Left ventricle myocardium superior (tissue), 1 donor: ENCODE data around the gene VPS45. TPM values are rescaled to one million over a fixed set of nuclear protein-coding genes. Genes with fewer than 3 reads are reported as not detected.
"Not testable (repeated sequence)": the region's sequence is repeated elsewhere in the genome, so short reads cannot be mapped to it uniquely, and the experiment has no call there.

Experiments
- ATAC-seq: fragments of 200-7000 bp; cut with Tn5 transposase; one replicate; pipeline ENCODE4 v1.9.1; 2020; ENCODE audit warnings: mild to moderate bottlenecking, moderate library complexity
- DNase-seq: peaks from one replicate; pipeline ENCODE4 v3.0.0-alpha.2; 2020
- intact Hi-C: fragments of 100-400 bp; cut with micrococcal nuclease; formaldehyde crosslinking; loops from one replicate; pipeline ENCODE4 v1.11.0; 2022
- total RNA-seq: library from RNA; stranded (reverse); fragmentation: NEBNext Ultra II Directional; extraction: Animal tissue kit (Norgen Biotek cat#: 25700); gene quantifications from one replicate; pipeline ENCODE4 v1.2.1, GENCODE V29; 2021
- donor health status: DM: no; HTN: yes; CAD: no; lungs with severe emphysema.

VPS45 gene
- total RNA-seq, 1 donor from 2014 or later = 50.6 TPM

- intact Hi-C loops = no loop called here
- ATAC-seq (no peak), DNase-seq (no peak)
These were observed 47.5 kb downstream of the VPS45 start for GRCh38 chr1:150115121-150115520.

- DNase-seq (no peak), ATAC-seq (no peak)
- intact Hi-C loops = no loop called here
These were observed 51.1 kb downstream of the VPS45 start for GRCh38 chr1:150118716-150119115.

GRCh38 chr1:150121236-150121862 is 53.8 kb downstream of the VPS45 start:
- no peak for ATAC-seq

GRCh38 chr1:150126811-150127210 is 59.2 kb downstream of the VPS45 start:
- DNase-seq = no peak
- ATAC-seq = no peak
- intact Hi-C loops = no loop called here

More at GRCh38 chr1:150121236-150121862, 53.8 kb downstream of the VPS45 start:
- intact Hi-C loops = no loop called here
- DNase-seq = no peak

GRCh38 chr1:150127464-150127863 is 59.9 kb downstream of the VPS45 start:
- DNase-seq (no peak), ATAC-seq (no peak)

GRCh38 chr1:150127868-150128267 is 60.3 kb downstream of the VPS45 start:
- DNase-seq (no peak), ATAC-seq (no peak)
- intact Hi-C loops = no loop called here

More at GRCh38 chr1:150127464-150127863, 59.9 kb downstream of the VPS45 start:
- intact Hi-C loops = no loop called here

GRCh38 chr1:150132372-150132771 is 64.8 kb downstream of the VPS45 start:
- intact Hi-C loops = no loop called here
- DNase-seq (no peak), ATAC-seq (no peak)

GRCh38 chr1:150134537-150134936 is 67.0 kb downstream of the VPS45 start:
- no peak for ATAC-seq
- intact Hi-C loops = no loop called here
- DNase-seq = no peak

GRCh38 chr1:150135400-150135799 is 67.8 kb downstream of the VPS45 start:
- ATAC-seq, DNase-seq, intact Hi-C loops: not testable (repeated sequence)

GRCh38 chr1:150138044-150138443 is 70.5 kb downstream of the VPS45 start:
- ATAC-seq (peak; percentile 21), DNase-seq (no peak)
- intact Hi-C loops = no loop called here

- ATAC-seq = peak; percentile 29
- DNase-seq = no peak
- intact Hi-C loops = no loop called here
These were observed 73.9 kb downstream of the VPS45 start for GRCh38 chr1:150141452-150141851.

- intact Hi-C loops = no loop called here
- ATAC-seq (no peak), DNase-seq (no peak)
These were observed 74.5 kb downstream of the VPS45 start for GRCh38 chr1:150142083-150142482.

GRCh38 chr1:150144606-150145005 is 77.0 kb downstream of the VPS45 start:
- no peak for ATAC-seq
- intact Hi-C loops = no loop called here
- no peak for DNase-seq

- DNase-seq, intact Hi-C loops, ATAC-seq: not testable (repeated sequence)
These were observed 78.4 kb downstream of the VPS45 start for GRCh38 chr1:150146016-150146415.

- ATAC-seq (no peak), DNase-seq (no peak)
- intact Hi-C loops = no loop called here
These were observed 79.4 kb downstream of the VPS45 start for GRCh38 chr1:150146849-150147542.

GRCh38 chr1:150148837-150149270 is 81.3 kb downstream of the VPS45 start:
- ATAC-seq = peak; percentile 11
- no peak for DNase-seq
- intact Hi-C loops = no loop called here

GRCh38 chr1:150149271-150150132 is 81.9 kb downstream of the VPS45 start, which contains the start of gene PLEKHO1:
PLEKHO1 (plus strand) TSS chr1:150149916; CDS start chr1:150150258, 342 bp downstream.
- peak; percentile 91 for DNase-seq
- peak; percentile 84 for ATAC-seq
- intact Hi-C loops = no loop called here

- intact Hi-C loops = no loop called here
- ATAC-seq = peak; percentile 2
- peak; percentile 60 for DNase-seq
These were observed 82.8 kb downstream of the VPS45 start for GRCh38 chr1:150150133-150151021.
